NCI-H2196 treated with DMSO at 0.1 percent for 48 hours (cell line): ENCODE data around the gene BOLA3.
"Not testable (repeated sequence)": the region's sequence is repeated elsewhere in the genome, so short reads cannot be mapped to it uniquely, and the experiment has no call there.

Source experiments
- DNase-seq: peaks from one replicate; lab custom pipeline; 2025; ENCODE audit not compliant: unreplicated experiment; lab: John Stamatoyannopoulos, UW

BOLA3 gene

GRCh38 chr2:74105413-74105812 is 42.3 kb downstream of the BOLA3 start:
- DNase-seq = no peak

- DNase-seq = no peak
These were observed 42.9 kb downstream of the BOLA3 start for GRCh38 chr2:74104839-74105238.

GRCh38 chr2:74103763-74104162 is 43.9 kb downstream of the BOLA3 start:
- DNase-seq = no peak

- no peak for DNase-seq
These were observed 45.2 kb downstream of the BOLA3 start for GRCh38 chr2:74102516-74102915.

DNA sequence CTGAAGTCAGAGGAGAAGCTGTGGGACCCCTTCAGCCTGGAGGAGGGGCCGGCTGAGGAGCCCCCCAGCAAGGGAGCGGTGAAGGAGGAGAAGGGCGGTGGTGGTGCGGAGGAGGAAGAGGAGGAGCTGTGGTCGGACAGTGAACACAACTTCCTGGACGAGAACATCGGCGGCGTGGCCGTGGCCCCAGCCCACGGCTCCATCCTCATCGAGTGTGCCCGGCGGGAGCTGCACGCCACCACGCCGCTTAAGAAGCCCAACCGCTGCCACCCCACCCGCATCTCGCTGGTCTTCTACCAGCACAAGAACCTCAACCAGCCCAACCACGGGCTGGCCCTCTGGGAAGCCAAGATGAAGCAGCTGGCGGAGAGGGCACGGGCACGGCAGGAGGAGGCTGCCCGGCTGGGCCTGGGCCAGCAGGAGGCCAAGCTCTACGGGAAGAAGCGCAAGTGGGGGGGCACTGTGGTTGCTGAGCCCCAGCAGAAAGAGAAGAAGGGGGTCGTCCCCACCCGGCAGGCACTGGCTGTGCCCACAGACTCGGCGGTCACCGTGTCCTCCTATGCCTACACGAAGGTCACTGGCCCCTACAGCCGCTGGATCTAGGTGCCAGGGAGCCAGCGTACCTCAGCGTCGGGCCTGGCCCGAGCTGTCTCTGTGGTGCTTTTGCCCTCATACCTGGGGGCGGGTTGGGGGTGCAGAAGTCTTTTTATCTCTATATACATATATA is 46.0 kb downstream of the BOLA3 start:
- no peak for DNase-seq

- DNase-seq = no peak
These were observed 47.2 kb downstream of the BOLA3 start for GRCh38 chr2:74100254-74101216.

GRCh38 chr2:74099835-74100234 is 47.9 kb downstream of the BOLA3 start:
- DNase-seq = no peak

DNA sequence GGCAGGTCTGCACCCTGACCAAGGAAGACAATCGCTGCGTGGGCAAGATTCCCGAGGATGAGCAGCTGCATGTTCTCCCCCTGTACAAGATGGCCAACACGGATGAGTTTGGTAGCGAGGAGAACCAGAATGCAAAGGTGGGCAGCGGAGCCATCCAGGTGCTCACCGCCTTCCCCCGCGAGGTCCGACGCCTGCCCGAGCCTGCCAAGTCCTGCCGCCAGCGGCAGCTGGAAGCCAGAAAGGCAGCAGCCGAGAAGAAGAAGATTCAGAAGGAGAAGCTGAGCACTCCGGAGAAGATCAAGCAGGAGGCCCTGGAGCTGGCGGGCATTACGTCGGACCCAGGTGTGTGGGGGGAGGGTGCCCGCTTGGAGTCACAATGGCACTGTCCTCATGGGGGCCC is 48.4 kb downstream of the BOLA3 start:
- no peak for DNase-seq

- no peak for DNase-seq
These were observed 50.1 kb downstream of the BOLA3 start for GRCh38 chr2:74097574-74097973.

DNA sequence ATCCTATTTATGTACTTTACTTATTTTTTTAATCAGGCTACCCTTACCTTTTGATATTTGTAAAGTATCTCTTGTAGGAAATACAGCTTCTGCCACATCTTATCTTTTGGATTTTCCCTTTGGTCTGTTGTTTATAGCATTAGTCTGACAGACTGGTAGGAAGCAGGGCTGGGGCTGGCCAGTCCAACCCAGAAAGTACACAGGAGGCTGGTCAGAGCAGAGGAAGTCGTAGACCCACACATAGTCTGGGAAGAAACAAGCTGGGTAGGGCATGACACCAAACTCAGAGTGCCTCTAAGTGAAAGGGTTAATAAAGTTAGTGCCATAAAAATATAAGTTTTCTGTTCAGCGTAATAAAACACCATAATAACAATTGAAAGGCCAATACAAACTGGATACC is 51.7 kb downstream of the BOLA3 start:
- no peak for DNase-seq

DNA sequence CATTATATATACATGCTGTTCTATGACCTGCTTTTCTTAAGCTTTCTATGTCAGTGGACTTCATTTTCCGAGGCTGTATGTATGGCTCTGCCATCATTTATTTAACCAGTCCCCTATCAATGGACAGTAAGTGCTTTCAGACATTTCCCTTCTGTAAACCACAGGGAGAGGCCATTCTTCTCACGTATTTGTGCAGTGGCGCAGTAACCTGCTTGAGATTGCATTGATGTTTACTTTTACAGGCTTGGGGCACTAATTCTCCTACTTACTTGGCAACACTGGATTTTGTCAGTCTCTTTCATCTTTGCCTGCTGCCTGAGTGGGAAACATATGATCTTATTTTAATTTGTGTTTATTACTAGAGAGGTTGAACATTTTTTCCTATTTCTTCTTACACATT is 52.1 kb downstream of the BOLA3 start:
- no peak for DNase-seq

DNA sequence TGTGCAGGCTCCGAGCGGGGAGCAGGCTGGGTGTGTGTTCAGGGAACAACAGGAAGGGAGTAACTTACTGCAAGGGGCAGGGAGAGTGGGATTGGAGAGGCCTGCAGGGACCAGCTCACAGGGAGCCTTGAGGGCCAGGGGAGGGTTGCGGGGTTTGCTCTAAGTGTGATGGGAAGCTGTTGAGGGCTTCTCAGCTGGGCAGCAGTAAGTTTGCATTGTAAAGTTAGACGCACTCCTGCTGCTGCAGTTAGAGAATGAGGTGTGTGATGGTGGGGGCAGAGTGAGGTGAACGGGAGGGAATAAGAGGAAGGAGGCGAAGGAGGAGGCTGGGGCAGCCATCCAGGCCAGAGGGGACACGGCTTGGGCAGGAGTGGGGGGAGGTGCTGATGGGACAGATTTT is 53.4 kb downstream of the BOLA3 start:
- DNase-seq = no peak

DNA sequence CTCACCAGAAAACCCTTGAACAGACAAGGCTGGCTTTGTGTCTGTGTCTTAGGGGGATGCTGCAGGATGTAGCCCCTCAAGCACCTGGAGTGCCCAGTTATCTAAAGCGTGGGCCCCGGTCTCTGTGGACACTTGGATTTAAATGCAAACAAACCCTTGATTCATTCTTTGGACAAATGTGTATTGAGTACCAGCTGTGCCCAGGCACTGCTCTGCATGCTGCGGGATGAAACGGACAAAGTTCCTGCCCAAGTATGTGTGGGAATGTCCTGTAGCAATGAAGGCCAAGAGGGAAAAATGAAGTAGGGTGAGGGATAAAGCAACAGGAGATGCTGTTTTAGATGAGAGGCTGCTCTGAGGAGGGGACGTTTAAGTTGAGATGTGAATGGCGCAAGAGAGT is 53.9 kb downstream of the BOLA3 start:
- no peak for DNase-seq

DNA sequence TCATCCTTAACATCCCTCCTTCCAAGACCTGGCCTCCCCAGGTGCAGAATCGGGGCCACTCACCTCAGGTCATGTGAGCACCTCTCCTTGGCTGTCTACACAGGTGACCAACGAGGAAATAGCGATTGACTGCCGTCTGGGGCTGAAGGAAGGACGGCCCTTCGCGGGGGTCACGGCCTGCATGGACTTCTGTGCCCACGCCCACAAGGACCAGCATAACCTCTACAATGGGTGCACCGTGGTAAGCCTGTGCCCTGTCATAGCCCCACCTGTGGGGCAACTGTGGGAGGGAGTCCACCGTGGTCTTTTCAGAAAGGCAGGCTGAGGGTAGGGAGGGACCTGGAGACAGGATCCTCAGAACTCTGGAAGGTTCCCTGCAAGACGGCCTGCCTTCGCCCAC is 54.3 kb downstream of the BOLA3 start:
- DNase-seq = no peak

DNA sequence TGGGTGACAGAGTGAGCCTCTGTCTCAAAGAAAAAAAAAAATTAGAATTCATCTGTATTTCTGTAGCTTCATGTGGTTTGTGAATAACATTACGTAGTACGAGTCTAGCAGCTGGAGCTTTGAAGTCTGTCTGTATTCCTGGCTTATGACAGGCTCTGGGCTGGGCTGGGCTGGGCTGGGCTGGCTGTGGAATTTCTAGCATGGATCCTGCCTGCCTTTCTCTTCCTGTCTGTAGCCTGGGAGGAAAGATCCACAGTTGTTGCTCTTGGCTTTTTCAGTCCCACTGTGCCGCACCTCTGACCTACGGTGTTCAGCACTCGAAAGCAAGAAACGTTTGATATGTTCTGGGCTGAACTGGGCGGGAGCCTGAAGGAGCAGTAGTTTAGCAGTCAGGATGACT is 55.4 kb downstream of the BOLA3 start:
- no peak for DNase-seq

GRCh38 chr2:74091391-74091790 is 56.3 kb downstream of the BOLA3 start:
- DNase-seq = no peak

DNA sequence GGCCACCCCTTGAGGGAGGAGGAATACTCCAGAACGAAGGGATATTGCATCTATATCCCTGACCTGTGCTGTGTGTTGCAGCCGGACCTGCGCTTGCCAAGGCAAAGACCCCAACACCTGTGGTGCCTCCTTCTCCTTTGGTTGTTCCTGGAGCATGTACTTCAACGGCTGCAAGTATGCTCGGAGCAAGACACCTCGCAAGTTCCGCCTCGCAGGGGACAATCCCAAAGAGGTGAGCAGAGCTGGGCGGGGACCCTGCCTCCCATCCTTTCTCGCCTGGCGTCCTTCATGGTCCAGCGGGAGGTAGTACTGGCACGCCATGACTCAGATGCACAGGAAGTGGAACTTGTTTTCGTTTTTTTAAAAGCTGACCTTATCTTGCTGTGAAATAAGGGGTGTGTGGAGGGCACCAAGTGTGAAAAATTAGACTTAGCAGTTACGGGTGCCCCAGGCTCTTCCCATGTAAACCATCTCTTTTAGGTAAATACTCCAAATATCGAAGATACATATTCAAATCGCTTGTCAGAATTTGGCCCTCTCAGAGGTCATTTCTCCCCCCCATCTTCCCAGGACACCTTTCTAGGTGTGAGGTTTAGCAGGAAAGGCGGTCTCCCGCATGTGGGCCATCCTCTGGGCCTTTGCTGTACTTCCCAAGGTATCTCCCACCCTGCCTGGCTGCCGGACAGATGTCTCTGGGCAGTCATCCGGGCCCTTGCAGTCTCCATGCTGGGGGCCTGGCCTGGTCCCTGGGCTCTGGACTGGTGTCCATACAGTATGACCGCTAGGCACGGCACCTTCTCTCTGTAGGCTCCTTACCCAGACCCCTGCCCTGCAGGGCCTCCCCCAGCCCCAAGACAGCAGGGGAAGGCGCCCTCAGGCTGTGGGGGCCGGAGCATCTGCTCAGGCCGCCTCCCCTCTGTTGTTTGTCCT is 57.6 kb downstream of the BOLA3 start:
- DNase-seq = no peak

DNA sequence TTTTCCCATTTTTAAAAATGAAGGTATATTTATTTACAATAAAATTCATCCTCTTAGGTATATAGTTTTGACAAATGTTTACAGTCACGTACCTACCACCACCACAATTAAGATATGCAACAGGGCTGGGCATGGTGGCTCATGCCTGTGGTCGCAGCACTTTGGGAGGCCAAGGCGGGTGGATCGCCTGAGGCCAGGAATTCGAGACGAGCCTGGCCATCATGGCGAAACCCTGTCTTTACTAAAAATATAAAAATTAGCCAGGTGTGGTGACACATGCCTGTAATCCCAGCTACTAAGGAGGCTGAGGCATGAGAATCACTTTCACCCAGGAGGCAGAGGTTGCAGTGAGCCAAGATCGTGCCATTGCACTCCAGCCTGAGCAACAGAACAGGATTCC is 59.0 kb downstream of the BOLA3 start:
- not testable (repeated sequence) for DNase-seq

- no peak for DNase-seq
These were observed 60.0 kb downstream of the BOLA3 start for GRCh38 chr2:74087696-74088095.

DNA sequence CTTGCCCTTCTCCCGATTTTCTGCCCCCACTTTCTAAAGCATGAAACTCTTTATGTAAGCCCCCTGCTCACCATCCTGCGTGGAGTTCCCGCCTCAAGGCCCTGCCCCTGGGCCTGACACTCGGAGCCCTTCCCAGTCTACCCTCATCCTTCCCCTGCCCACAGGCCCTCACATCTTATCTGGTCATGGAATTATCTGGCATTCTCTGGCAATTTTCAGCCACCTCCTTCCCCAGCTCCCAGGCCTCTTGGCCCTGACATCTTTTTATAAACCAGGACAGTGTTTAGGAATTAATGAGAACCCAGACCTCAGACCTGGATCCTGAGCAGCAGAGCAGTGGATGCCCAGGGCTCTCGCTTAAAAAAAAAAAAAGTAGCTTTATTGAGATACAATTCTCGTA is 61.7 kb downstream of the BOLA3 start:
- DNase-seq = no peak
